HG02973 (cell line): Measurements from ENCODE around the gene AFDN.

Source experiments
- ATAC-seq: cut with Tn5 transposase; IDR thresholded peaks from one replicate; pipeline ENCODE4 v1.9.1; 2021; ENCODE audit warnings: moderate library complexity; ENCODE audit not compliant: unreplicated experiment

The AFDN gene

GRCh38 chr6:167944130-167944529, 117.4 kb downstream of the AFDN start:
- no peak for ATAC-seq

- no peak for ATAC-seq
These were observed 119.3 kb downstream of the AFDN start for GRCh38 chr6:167946007-167946406.

- ATAC-seq = no peak
These were observed 119.9 kb downstream of the AFDN start for GRCh38 chr6:167946604-167947003.

GRCh38 chr6:167947716-167948115, 121.0 kb downstream of the AFDN start:
- no peak for ATAC-seq

GRCh38 chr6:167948716-167949115, 122.0 kb downstream of the AFDN start:
- no peak for ATAC-seq

GRCh38 chr6:167949121-167949684, 122.5 kb downstream of the AFDN start:
- ATAC-seq = no peak

- no peak for ATAC-seq
These were observed 125.2 kb downstream of the AFDN start for GRCh38 chr6:167951781-167952511.

GRCh38 chr6:167952512-167952859, 125.8 kb downstream of the AFDN start:
- ATAC-seq = no peak

- no peak for ATAC-seq
These were observed 126.8 kb downstream of the AFDN start for GRCh38 chr6:167953551-167953950.

- ATAC-seq = no peak
These were observed 127.4 kb downstream of the AFDN start for GRCh38 chr6:167954151-167954550.

- no peak for ATAC-seq
These were observed 129.8 kb downstream of the AFDN start for GRCh38 chr6:167956491-167956890.

GRCh38 chr6:167956983-167957492, 130.3 kb downstream of the AFDN start:
- ATAC-seq = no peak

- ATAC-seq = no peak
These were observed 130.9 kb downstream of the AFDN start for GRCh38 chr6:167957626-167958025.

GRCh38 chr6:167960579-167960978, 133.9 kb downstream of the AFDN start:
- ATAC-seq = no peak

GRCh38 chr6:167962711-167963110, 136.0 kb downstream of the AFDN start:
- no peak for ATAC-seq

GRCh38 chr6:167963589-167964057, 136.9 kb downstream of the AFDN start:
- ATAC-seq = no peak

- no peak for ATAC-seq
These were observed 139.2 kb downstream of the AFDN start for GRCh38 chr6:167965592-167966539.

GRCh38 chr6:167966540-167966905, 139.8 kb downstream of the AFDN start:
- no peak for ATAC-seq

GRCh38 chr6:167968091-167968490, 141.4 kb downstream of the AFDN start:
- ATAC-seq = no peak

GRCh38 chr6:167970230-167970629, 143.5 kb downstream of the AFDN start:
- no peak for ATAC-seq

- no peak for ATAC-seq
These were observed 145.5 kb downstream of the AFDN start for GRCh38 chr6:167972193-167972592.
